CD8-positive, alpha-beta memory T cell (primary cell): Measurements from ENCODE around the gene NAXE. TPM values are rescaled to one million over a fixed set of nuclear protein-coding genes. Genes with fewer than 3 reads are reported as not detected.

Experiments used
- CTCF ChIA-PET: fragments of 350-600 bp; sonication (Branson Sonifier 250); formaldehyde crosslinking; loops from one replicate; lab custom pipeline; 2021; ENCODE audit warnings: antibody characterized with exemption; lab: Charles Lee
- POLR2A ChIA-PET: fragments of 350-600 bp; sonication (Branson Sonifier 250); formaldehyde crosslinking; loops from one replicate; lab custom pipeline; 2021; ENCODE audit warnings: antibody characterized with exemption; lab: Charles Lee
- DNase-seq, 5 donors: peaks; one replicate each; pipeline versions ENCODE4 v3.0.0 to v3.0.0-alpha.2; 2020 to 2022; ENCODE audit warnings: mixed read lengths in 1 of 5
- H3K27ac ChIP-seq: one replicate; pipeline ENCODE4 v1.7.0; 2013; ENCODE audit warnings: low read depth, mild to moderate bottlenecking, low read length, moderate library complexity
- H3K27me3 ChIP-seq: 2 replicates; pipeline ENCODE4 v1.7.0; 2013; ENCODE audit warnings: low read length, mild to moderate bottlenecking; ENCODE audit not compliant: insufficient read depth, poor library complexity, severe bottlenecking
- H3K36me3 ChIP-seq: 2 replicates; pipeline ENCODE4 v1.7.0; 2013; ENCODE audit warnings: mild to moderate bottlenecking, low read length, moderate library complexity; ENCODE audit not compliant: insufficient read depth
- H3K4me1 ChIP-seq: 2 replicates; pipeline ENCODE4 v1.7.0; 2013; ENCODE audit warnings: mild to moderate bottlenecking, low read length, moderate library complexity; ENCODE audit not compliant: insufficient read depth
- H3K4me3 ChIP-seq: 2 replicates; pipeline ENCODE4 v1.7.0; 2013; ENCODE audit warnings: mild to moderate bottlenecking, low read length
- H3K9me3 ChIP-seq: 2 replicates; pipeline ENCODE4 v1.7.0; 2013; ENCODE audit warnings: mild to moderate bottlenecking, low read length
- H3K27ac Mint-ChIP-seq, 8 donors: one replicate each; pipeline ENCODE4 v1.8.0; 2020 to 2021; ENCODE audit warnings: mixed read lengths in 8 of 8, mild to moderate bottlenecking in 6 of 8, inconsistent platforms in 3 of 8, moderate library complexity in 3 of 8
- H3K27me3 Mint-ChIP-seq, 2 donors: one replicate each; pipeline ENCODE4 v1.8.0; 2020 to 2021; ENCODE audit warnings: mixed read lengths in 2 of 2, mild to moderate bottlenecking in 1 of 2, moderate library complexity in 1 of 2
- H3K36me3 Mint-ChIP-seq, 3 donors: one replicate each; pipeline ENCODE4 v1.8.0; 2020 to 2021; ENCODE audit warnings: mixed read lengths in 3 of 3, inconsistent platforms in 1 of 3, mild to moderate bottlenecking in 1 of 3
- H3K4me1 Mint-ChIP-seq, 3 donors: one replicate each; pipeline ENCODE4 v1.8.0; 2020 to 2021; ENCODE audit warnings: mixed read lengths in 3 of 3, inconsistent platforms in 1 of 3, mild to moderate bottlenecking in 1 of 3
- H3K4me3 Mint-ChIP-seq, 7 donors: one replicate each; pipeline ENCODE4 v1.8.0; 2020 to 2021; ENCODE audit warnings: mixed read lengths in 7 of 7, mild to moderate bottlenecking in 6 of 7, moderate library complexity in 4 of 7, inconsistent platforms in 2 of 7
- H3K9me3 Mint-ChIP-seq, 5 donors: one replicate each; pipeline ENCODE4 v1.8.0; 2020 to 2022; ENCODE audit warnings: mixed read lengths in 5 of 5, mild to moderate bottlenecking in 3 of 5, moderate library complexity in 2 of 5, inconsistent platforms in 1 of 5
- polyA plus RNA-seq: library from polyadenylated mRNA; unstranded; fragments of 300-500 nt; fragmentation: Illumina TruSeq; gene quantifications from one replicate; pipeline ENCODE4 v1.2.3, GENCODE V29; 2021
- total RNA-seq, 2 experiments: library from RNA; stranded (reverse); gene quantifications; one replicate each; pipeline ENCODE4 v1.2.3, GENCODE V29; 2021

The NAXE gene
- total and polyA plus RNA-seq, 3 experiments from 2014 or later, result 63.0 to 113 (median 69.1) TPM

DNA sequence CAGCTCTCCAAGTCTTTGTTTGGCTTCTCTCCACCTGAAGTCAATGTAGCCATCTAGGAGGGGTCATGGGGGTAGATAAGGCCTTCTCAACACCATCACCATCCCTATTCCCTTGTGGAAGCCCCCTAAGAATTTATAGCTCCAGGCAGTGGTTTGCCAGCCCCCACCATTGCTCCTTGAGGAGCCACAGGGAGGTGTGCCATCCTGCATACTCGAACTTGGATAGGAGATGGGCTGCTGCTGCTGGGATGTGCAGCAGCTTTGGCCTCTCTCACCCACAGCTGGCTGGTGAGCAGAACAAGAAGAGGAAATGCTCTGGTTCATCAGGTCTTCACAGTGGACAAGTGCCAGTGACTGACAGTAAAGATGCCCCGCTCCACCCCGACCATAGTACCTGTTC, 4.8 kb downstream of the NAXE start:
- CTCF ChIA-PET, result interaction anchor here (1.4 to 3.5 kb wide), 2 partner anchors 12 to 139 kb away, joined by 3 to 13 read pairs; no protein-coding TSS in a partner anchor
- Histone ChIP-seq H3K27me3 (no peaks in the 10 kb centered on the region), H3K36me3 (peaks cover 24% of the 10 kb centered on the region), H3K4me1 (peaks cover 29% of the 10 kb centered on the region), H3K27ac (no peak overlapping the region), H3K9me3 (no peaks in the 10 kb centered on the region), H3K4me3 (no peak overlapping the region)
- no peaks in the 10 kb centered on the region for H3K27me3 Mint-ChIP-seq
- no peak overlapping the region for H3K4me3 Mint-ChIP-seq
- peak overlapping the region in 4 of 8 donors; percentile 0 to 88 (median 40) for H3K27ac Mint-ChIP-seq
- peaks cover 0 to 65% (median 7%) of the 10 kb centered on the region in 3 donors for H3K36me3 Mint-ChIP-seq
- POLR2A ChIA-PET, result no interaction called here
- no peak for DNase-seq
- H3K4me1 Mint-ChIP-seq, result peaks cover 31 to 36% (median 35%) of the 10 kb centered on the region in 3 donors
- no peaks in the 10 kb centered on the region for H3K9me3 Mint-ChIP-seq

DNA sequence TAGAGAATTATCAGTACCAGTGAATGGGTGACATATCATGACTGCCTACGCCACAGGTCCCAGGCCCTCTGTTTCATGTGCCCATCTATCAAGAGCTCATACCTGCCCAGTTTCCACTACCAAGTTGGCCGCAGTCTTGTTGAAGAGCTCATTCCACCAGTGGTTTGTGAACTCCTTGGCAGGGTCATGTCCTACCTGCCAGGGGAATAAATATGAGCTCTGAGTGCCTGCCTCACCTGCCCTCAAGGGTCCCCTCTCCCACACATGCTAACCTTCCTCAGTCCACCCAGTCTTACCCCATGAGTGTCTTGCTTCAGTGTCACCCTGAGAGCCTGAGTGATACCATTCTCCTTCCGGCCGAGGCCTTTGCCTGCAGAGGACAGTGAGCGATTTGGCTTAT, 6.5 kb downstream of the NAXE start:
- H3K27ac Mint-ChIP-seq, result peak overlapping the region in 5 of 8 donors; percentile 2 to 52 (median 27)

DNA sequence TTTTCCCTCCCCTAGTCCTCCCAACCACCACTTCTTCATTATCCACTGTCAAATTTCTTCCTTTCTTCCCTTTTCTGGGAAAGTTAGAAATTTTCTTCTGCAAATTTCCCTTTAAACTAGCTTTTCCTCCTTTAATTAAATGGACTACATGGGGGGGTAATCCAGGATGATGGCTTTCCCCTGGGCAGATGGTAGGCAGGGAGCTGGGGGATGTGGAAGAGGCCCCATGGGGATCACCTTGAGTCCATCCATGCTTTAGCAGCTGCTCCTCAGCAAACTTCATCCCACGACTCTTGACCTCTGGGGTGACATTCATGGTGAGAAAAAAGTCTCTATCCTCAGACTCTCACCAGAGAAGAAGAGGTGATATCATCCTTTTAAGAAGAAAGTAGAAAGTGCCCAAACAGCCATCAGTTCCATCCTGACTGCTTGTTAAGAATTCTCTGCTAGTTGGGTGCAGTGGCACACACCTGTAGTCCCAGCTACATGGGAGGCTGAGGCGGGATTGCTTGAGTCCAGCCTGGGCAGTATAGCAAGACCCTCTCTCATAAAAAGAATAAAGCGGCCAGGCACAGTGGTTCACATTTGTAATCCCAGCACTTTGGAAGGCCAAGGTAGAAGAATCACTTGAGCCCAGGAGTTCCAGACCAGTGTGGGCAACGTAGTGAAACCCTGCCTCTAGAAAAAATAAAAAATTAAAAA, 7.3 kb downstream of the NAXE start:
- Mint-ChIP-seq H3K27ac (peak overlapping the region in 6 of 8 donors; percentile 2 to 99 (median 30)), H3K36me3 (peaks cover 0 to 61% (median 7%) of the 10 kb centered on the region in 3 donors), H3K4me1 (peaks cover 36 to 40% (median 40%) of the 10 kb centered on the region in 3 donors), H3K4me3 (peak overlapping the region in 2 of 7 donors; percentile 27 to 28), H3K9me3 (no peaks in the 10 kb centered on the region), H3K27me3 (no peaks in the 10 kb centered on the region)
- Histone ChIP-seq H3K27ac (no peak overlapping the region), H3K4me1 (peaks cover 32% of the 10 kb centered on the region), H3K36me3 (peaks cover 24% of the 10 kb centered on the region), H3K4me3 (no peak overlapping the region), H3K27me3 (no peaks in the 10 kb centered on the region), H3K9me3 (no peaks in the 10 kb centered on the region)
- CTCF ChIA-PET, result interaction anchor here (2.1 kb wide), 2 partner anchors 10 to 153 kb away, joined by 5 to 6 read pairs; no protein-coding TSS in a partner anchor
- POLR2A ChIA-PET, result interaction anchor here (0.8 kb wide), 1 partner anchor 98 kb away, joined by 5 read pairs; no protein-coding TSS in a partner anchor
- DNase-seq, result no peak

More for the DNA sequence above, 6.5 kb downstream of the NAXE start:
- peaks cover 0 to 65% (median 7%) of the 10 kb centered on the region in 3 donors for H3K36me3 Mint-ChIP-seq
- H3K27me3 Mint-ChIP-seq, result no peaks in the 10 kb centered on the region
- peak overlapping the region in 1 of 7 donors; percentile 28 for H3K4me3 Mint-ChIP-seq
- H3K4me1 Mint-ChIP-seq, result peaks cover 36 to 40% (median 40%) of the 10 kb centered on the region in 3 donors
- Histone ChIP-seq H3K4me1 (peaks cover 32% of the 10 kb centered on the region), H3K36me3 (peaks cover 24% of the 10 kb centered on the region), H3K27me3 (no peaks in the 10 kb centered on the region), H3K4me3 (no peak overlapping the region), H3K9me3 (no peaks in the 10 kb centered on the region), H3K27ac (no peak overlapping the region)
- no peak for DNase-seq
- H3K9me3 Mint-ChIP-seq, result no peaks in the 10 kb centered on the region
- ChIA-PET POLR2A (no interaction called here), CTCF (interaction anchor here (2.1 kb wide), 2 partner anchors 10 to 152 kb away, joined by 5 to 6 read pairs; no protein-coding TSS in a partner anchor)

DNA sequence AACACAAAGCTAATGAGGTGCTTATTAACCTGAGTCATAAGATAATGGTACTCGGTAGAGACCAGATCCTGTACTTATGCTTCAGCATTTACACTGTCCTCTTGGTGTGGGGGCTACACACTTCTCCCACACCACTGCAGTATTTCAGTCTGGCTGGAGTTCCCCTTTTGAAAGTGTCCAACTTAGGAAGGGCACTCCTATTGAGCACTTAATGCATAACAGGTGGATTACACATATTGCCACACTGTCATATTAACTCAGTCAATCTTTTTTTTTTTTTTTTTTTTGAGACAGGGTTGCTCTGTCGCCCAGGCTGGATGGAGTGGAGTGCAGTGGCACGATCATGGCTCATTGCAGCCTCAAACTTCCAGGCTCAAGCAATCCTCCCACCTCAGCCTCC, 8.2 kb downstream of the NAXE start:
- DNase-seq, result no peak
- no peaks in the 10 kb centered on the region for H3K9me3 Mint-ChIP-seq
- peak overlapping the region in 6 of 8 donors; percentile 64 to 100 (median 98) for H3K27ac Mint-ChIP-seq
- peaks cover 36 to 40% (median 39%) of the 10 kb centered on the region in 3 donors for H3K4me1 Mint-ChIP-seq
- Histone ChIP-seq H3K9me3 (no peaks in the 10 kb centered on the region), H3K36me3 (peaks cover 24% of the 10 kb centered on the region), H3K4me1 (peaks cover 32% of the 10 kb centered on the region), H3K27ac (no peak overlapping the region), H3K4me3 (no peak overlapping the region), H3K27me3 (no peaks in the 10 kb centered on the region)
- ChIA-PET CTCF (interaction anchor here (1.3 to 2.2 kb wide), 3 partner anchors 14 to 154 kb away, joined by 4 to 11 read pairs (median 5); no protein-coding TSS in a partner anchor), POLR2A (interaction anchor here (1.2 to 1.5 kb wide), 2 partner anchors 9 to 99 kb away, joined by 3 to 5 read pairs; partner anchors contain the start of genes MEF2D and NAXE)
- no peaks in the 10 kb centered on the region for H3K27me3 Mint-ChIP-seq
- peak overlapping the region in 6 of 7 donors; percentile 84 to 100 (median 96) for H3K4me3 Mint-ChIP-seq
- peaks cover 0 to 53% (median 7%) of the 10 kb centered on the region in 3 donors for H3K36me3 Mint-ChIP-seq

DNA sequence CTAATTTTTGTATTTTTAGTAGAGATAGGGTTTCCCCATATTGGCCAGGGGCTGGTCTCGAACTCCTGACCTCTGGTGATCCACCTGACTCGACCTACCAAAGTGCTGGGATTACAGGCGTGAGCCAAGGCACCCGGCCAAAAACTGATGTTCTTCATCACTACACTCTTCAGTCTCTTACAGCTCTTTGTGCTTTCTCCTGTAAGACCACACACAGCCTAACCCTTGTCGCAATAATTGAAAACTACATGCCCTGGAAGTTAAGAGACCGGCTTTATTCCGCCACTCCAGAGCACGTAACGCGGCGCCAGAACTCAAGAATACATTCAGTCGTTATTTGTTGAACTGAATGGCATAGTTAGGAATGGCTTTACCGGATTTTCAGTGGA, 9.2 kb downstream of the NAXE start:
- peaks cover 24% of the 10 kb centered on the region for H3K36me3 ChIP-seq
- peak overlapping the region; percentile 68 for H3K27ac ChIP-seq
- CTCF ChIA-PET, result interaction anchor here (1.2 to 2.5 kb wide), 4 partner anchors 10 to 215 kb away, joined by 4 to 11 read pairs (median 6); partner anchors contain the start of gene NAXE
- H3K4me1 Mint-ChIP-seq, result peaks cover 34 to 36% (median 35%) of the 10 kb centered on the region in 3 donors
- peak overlapping the region; percentile 72 to 100 (median 98) for H3K27ac Mint-ChIP-seq
- peak overlapping the region; percentile 97 for H3K4me3 ChIP-seq
- DNase-seq, result no peak
- no peaks in the 10 kb centered on the region for H3K9me3 Mint-ChIP-seq
- POLR2A ChIA-PET, result interaction anchor here (1.0 to 1.5 kb wide), 4 partner anchors 10 to 143 kb away, joined by 3 to 5 read pairs (median 4); partner anchors contain the start of genes MEF2D and NAXE
- H3K9me3 ChIP-seq, result no peaks in the 10 kb centered on the region
- H3K27me3 Mint-ChIP-seq, result no peaks in the 10 kb centered on the region
- peaks cover 32% of the 10 kb centered on the region for H3K4me1 ChIP-seq
- H3K36me3 Mint-ChIP-seq, result peaks cover 0 to 44% (median 1%) of the 10 kb centered on the region in 3 donors
- H3K27me3 ChIP-seq, result no peaks in the 10 kb centered on the region
- peak overlapping the region; percentile 84 to 100 (median 95) for H3K4me3 Mint-ChIP-seq

DNA sequence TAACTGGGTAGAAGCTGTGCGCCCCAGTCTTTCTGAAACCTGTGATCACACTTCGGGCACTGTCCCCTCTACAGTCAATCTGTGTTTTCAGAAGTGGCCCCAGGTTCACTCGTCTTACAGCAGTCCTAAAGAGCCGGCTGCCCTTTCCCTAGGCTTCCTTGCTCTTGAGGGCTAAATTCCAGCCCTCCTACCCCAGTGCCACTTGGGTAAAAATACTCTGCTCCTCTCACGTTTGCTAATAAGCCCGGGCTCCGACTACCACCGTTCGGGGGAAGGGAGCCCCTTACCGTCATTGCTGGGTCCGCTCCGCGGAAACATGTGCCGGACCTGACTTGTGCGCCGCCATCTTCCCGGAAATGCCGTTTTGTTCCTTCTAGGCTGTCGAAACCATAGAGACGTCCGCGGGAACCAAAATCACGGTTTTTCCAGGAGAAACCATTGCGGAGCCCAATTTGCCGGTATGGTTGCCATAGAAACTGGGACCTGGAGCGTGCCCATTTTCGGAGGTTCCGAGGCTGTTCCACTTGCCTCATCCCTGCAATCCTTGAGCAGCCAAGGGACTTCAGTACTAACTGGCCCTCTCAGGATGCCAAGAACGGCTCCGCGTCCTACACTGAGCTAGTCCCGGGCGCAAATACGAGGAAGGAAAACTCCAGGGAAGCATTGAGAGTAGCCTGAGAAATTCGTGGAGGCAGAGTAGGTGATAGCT, 9.7 kb downstream of the NAXE start, which contains the start of gene GPATCH4:
GPATCH4 (minus strand) TSS at position 358 of the 709 bp plus-strand sequence.
- Histone ChIP-seq H3K27me3 (no peaks in the 10 kb centered on the region), H3K36me3 (peaks cover 24% of the 10 kb centered on the region), H3K4me3 (peak within 1 kb of the TSS; percentile 97), H3K9me3 (no peaks in the 10 kb centered on the region), H3K4me1 (peaks cover 32% of the 10 kb centered on the region), H3K27ac (peak within 1 kb of the TSS; percentile 68)
- H3K27me3 Mint-ChIP-seq, result no peaks in the 10 kb centered on the region
- no peaks in the 10 kb centered on the region for H3K9me3 Mint-ChIP-seq
- peaks cover 0 to 38% (median 1%) of the 10 kb centered on the region in 3 donors for H3K36me3 Mint-ChIP-seq
- H3K27ac Mint-ChIP-seq, result peak within 1 kb of the TSS; percentile 72 to 100 (median 98)
- peak within 1 kb of the TSS; percentile 84 to 100 (median 95) for H3K4me3 Mint-ChIP-seq
- DNase-seq, result peak; percentile 58 to 81 (median 70)
- H3K4me1 Mint-ChIP-seq, result peaks cover 34 to 36% (median 35%) of the 10 kb centered on the region in 3 donors
- POLR2A ChIA-PET, result interaction anchor here (1.0 to 1.5 kb wide), 7 partner anchors 10 to 144 kb away, joined by 3 to 7 read pairs (median 4); partner anchors contain the start of genes MEF2D and NAXE
- CTCF ChIA-PET, result interaction anchor here (0.9 to 2.5 kb wide), 6 partner anchors 10 to 215 kb away, joined by 4 to 11 read pairs (median 6); partner anchors contain the start of genes MEF2D and NAXE

DNA sequence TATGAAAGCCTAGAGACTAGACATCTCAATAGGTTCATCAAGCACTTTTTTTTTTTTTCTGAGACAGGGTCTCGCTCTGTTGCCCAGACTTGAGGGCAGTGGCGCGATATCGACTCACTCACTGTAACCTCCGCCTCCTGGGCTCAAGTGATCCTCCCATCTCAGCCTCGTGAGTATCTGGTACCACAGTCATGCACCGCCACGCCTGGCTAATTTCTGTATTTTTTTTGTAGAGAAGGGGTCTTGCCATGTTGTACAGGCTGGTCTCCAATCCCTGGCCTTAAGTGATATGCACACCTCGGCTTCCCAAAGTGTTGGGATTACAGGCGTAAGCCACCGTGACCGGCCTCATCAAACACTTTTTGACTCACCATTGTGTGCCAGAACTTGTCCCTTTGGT, 10.3 kb downstream of the NAXE start:
- Mint-ChIP-seq H3K4me1 (peaks cover 34 to 36% (median 35%) of the 10 kb centered on the region in 3 donors), H3K9me3 (no peaks in the 10 kb centered on the region), H3K4me3 (peak overlapping the region; percentile 84 to 100 (median 95)), H3K27ac (peak overlapping the region; percentile 72 to 100 (median 96)), H3K27me3 (no peaks in the 10 kb centered on the region), H3K36me3 (peaks cover 0 to 32% (median 2%) of the 10 kb centered on the region in 3 donors)
- Histone ChIP-seq H3K4me1 (peaks cover 32% of the 10 kb centered on the region), H3K4me3 (peak overlapping the region; percentile 97), H3K27ac (peak overlapping the region; percentile 68), H3K9me3 (no peaks in the 10 kb centered on the region), H3K27me3 (no peaks in the 10 kb centered on the region), H3K36me3 (peaks cover 21% of the 10 kb centered on the region)
- no peak for DNase-seq
- ChIA-PET POLR2A (interaction anchor here (1.0 to 1.3 kb wide), 4 partner anchors 10 to 145 kb away, joined by 3 to 7 read pairs (median 4); partner anchors contain the start of genes MEF2D and NAXE), CTCF (interaction anchor here (0.9 to 2.5 kb wide), 6 partner anchors 9 to 216 kb away, joined by 3 to 11 read pairs (median 5); partner anchors contain the start of gene MEF2D)
